HG02588 (cell line): ENCODE data around the gene KCTD7.
"Not testable (repeated sequence)": the region's sequence is repeated elsewhere in the genome, so short reads cannot be mapped to it uniquely, and the experiment has no call there.

ENCODE experiments used
- ATAC-seq: cut with Tn5 transposase; IDR thresholded peaks from one replicate; pipeline ENCODE4 v1.9.1; 2021; ENCODE audit warnings: mild to moderate bottlenecking, moderate library complexity; ENCODE audit not compliant: unreplicated experiment

KCTD7 gene

DNA sequence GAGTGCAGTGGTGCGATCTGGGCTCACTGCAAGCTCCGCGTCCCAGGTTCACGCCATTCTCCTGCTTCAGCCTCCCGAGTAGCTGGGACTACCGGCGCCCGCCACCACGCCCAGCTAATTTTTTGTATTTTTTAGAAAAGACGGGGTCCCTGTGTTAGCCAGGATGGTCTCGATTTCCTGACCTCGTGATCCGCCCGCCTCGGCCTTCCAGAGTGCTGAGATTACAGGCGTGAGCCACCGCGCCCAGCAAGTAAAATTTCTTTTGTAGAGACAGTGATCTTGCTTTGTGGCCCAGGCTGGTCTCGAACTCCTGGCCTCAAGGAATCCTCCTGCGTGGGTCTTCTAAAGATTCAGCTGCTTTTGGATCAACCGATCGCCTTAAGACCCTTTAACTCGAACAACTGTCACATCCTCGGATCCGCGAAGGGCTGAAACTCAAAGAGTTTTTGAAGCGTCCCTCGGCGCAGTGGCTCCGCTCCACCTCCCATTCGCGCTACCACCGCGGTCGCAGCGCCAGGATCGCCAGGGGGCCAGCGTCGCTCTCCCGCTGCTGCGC, 25.1 kb downstream of the KCTD7 start:
- ATAC-seq = not testable (repeated sequence)

DNA sequence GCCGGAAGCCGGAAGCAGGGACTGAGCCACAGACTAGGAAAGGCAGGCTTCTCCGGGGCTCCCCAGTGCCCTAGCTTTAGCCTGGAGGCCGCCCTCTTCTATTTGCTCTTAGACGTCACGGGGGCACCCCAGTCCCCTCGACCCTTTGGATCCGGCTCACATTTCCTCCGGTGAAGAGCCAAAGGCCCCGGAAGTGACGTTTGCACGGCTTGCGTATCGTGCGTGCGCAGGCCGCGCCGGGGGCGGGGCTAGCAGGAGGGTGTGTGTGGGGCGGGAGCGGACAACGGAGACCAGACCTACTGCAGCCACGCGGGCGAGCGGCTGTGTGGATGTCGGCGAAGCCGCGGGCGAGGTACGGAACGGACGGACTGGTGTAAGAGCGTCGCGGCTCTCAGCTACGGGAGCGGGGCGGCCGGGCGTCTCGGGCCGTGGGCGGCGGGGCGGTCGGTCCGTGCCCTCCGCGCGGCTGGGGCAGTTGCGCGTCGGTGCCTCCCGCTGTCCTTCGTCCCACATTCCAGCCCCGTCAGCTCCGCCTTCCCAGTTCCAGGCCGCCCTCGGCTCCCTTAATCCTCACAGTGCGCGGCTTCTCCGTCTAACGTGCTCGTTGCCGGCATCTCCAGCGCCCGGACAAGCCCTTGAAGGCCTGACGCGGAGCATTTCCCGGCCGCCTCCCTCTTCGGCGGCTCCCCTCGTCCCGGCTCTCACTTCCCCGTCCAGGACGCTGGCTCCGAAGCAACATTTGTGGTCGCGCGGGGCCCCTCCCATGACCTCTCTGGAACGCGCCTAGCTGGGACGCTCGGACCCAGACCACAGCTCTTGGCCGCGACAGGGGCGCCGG, 25.8 kb downstream of the KCTD7 start:
- ATAC-seq = peak; percentile 91

DNA sequence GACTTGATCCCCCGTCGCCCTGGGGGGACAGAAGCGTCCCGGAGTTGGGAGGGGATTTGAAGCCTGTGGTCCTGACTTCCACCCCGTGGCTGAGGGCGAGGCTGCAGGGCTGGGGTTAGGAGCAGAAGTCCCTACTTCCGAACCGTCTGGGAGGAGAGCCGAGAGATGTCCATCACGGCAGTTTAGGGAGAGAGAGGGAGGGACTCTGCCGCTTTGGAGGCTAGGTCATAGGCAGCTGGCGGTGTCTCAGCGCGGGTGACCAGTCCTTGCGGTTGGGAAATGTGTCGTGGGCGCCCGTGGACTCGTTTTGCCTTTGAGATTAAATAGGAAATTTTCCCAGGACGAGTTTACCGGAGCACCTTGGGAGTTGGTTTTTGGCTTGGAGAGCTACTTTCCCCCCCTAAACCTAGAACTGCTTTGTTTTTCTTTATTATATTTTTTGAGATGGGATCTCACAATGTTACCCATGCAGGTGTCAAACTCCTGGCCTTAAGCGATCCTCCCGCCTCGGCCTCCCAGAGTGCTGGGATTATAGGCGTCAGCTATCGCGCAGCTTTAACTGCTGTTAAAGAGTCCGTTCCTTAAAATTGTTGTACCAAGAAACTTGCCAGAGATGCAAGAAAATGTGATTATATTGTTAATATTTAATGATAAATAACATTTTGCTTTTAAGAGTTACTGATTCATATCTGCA, 26.6 kb downstream of the KCTD7 start:
- ATAC-seq = peak; percentile 6

DNA sequence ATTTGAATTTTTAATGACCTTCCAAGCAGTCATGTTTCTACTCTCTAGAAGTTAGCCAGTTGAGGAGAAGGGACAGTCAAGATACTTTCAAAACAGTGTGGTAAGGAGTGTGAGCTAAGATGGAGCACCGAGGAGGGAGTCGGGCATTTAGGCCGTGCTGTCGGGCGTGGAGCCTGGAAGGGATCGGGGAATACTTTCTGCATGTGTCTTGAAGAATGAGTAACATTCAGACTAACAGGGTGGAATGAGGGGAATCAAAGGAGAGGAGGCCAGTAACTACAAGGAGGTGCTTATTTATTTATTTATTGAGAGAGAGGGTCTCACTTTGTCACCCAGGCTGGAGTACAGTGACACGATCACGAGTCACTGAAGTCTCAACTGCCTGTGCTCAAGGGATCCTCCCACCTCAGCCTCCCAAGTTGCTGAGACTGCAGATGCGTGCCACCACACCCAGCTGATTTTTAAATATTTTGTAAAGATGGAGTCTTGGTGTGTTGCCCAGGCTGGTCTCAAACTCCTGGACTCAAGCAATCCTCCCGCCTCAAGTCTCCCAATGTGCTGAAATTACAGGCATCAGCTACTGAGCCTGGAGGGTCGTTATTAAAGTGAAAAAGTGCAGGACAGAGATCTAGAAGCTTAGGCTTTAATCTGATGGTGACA, 27.3 kb downstream of the KCTD7 start:
- ATAC-seq = not testable (repeated sequence)

DNA sequence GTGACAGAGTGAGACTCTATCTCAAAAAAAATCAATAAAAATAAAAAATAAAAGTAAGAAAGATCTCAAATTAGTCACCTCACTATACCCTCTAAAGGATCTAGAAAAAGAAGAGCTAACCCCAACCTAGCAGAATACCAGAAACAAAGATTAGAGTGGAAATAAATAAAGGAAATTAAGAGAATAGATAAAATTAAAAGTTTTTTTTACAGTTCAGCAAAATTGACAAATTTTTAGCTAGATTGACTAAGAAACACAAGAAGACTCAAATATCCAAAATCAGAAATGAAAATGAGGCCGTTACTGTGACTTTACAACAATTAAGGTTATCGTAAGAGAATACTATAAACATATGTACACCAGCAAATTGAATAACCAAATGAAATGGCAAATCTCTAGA, 29.1 kb downstream of the KCTD7 start:
- ATAC-seq = no peak

DNA sequence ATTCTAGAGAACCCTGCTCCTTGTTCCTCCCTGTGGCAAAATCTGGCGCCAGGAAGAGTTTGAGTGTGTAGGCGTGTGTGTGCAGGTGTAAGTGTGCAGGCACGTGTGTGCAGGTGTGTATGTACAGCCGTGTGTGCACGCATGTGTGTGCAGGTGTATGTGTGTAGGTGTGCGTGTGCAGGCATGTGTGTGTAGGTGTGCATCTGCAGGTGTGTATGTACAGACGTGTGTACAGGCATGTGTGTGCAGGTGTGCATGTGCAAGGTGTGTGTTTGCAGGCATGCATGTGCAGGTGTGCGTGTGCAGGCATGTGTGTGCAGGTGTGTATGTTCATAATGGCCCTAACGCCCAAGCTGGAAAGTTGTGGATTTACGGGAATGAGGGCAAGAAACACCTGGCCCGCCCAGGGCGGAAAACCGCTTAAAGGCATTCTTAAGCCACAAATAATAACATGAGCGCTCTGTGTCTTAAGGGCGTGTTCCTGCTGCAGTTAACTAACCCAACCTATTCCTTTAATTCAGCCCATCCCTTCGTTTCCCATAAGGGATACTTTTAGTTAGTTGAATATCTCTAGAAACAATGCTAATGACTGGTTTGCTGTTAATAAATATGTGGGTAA, 34.1 kb downstream of the KCTD7 start:
- ATAC-seq = no peak

DNA sequence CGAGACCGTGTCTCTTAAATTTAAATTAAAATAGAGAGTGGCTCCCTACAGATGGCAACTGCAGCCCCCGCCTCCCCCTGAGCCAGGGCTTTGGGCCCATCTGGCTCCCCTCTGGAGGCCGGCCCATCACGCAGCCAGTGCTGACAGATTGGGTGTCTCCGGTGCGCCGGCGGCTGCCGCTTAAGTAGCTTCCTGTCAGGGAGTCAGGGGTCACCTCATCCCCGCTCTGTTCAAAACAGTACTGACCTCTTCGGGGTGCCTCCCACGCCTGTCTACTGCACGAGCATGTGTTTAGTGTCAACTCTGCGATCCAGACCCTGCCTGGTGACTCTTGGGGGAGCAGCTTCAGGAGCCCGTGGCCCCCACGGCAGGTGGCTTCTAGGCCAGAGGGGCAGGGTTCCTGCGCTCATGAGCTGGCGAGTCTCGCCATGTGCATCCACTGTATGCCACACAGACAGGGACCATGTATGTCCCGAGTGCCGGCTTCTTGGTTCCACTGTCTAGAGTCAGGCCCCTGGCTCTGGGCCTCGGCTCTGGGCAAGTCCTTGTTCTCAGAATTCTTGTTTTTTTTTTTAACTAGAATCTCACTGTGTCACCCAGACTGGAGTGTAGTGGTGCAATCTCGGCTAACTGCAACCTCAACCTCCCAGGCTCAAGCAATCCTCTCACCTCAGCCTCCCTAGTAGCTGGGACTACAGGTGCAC, 36.1 kb downstream of the KCTD7 start:
- ATAC-seq = no peak

DNA sequence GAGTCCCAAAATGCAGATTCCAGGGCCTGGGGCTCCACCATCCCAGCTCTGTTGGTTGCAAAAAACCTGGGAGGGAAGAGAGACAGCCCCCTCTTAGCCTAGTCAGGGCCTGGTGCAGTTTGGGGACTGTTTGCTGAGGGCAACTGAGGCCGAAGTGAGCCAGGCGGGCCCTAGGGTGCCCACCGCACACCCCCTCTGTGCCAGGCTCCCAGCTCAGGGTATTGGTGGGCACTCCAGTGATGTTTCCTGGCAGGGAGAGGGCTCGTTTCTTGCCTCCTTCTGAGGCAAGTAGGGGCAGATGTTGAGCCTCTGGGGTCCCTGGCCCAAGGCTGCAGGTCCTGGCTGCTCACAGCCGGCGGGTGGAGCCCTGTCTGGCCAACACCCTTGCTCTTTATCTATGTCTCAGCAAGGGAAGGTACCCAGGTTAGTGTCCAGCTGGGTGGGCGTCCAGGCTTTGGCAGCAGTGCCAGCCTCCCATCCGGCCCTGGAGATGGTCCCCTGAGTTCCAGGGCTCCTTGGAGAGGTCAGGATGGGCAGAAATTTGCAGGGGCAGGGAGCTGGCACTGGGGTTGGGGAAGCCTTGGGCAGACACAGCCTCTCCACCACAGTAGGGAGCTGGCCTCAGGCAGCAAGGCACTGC, 37.8 kb downstream of the KCTD7 start:
- ATAC-seq = no peak

DNA sequence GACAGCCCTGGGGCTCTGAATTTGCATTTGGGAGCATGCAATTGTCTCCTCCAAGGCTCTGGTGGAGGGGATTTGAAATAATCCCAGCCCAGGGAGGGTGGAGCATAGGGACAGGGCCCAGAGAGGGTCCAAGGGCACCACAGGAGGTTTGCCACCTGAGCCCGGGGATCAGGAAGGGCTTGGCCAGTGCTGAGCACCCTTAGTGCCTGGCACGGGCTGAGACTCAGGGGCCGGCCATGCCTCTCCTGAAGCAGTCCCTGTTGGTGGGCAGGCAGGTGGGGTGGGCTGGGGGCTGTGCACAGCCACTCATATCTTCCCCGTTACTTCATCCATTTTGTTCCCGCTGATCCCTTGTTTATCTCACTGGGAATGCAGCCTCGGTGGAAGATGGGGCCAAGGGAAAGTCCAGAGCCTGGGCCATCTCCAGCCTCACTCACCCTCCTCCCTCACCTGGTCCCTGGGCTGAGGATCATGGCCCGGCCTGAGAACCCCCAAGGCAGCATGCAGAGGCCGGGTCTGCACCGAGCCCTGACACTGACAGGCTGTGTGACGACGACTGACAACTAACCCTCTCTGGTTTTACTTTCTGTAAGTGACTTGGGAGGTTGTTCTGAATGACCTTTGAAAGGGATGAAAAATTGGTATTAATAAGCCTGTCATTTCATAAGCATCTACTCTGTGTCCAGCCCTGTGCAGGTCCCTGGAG, 38.5 kb downstream of the KCTD7 start:
- no peak for ATAC-seq

DNA sequence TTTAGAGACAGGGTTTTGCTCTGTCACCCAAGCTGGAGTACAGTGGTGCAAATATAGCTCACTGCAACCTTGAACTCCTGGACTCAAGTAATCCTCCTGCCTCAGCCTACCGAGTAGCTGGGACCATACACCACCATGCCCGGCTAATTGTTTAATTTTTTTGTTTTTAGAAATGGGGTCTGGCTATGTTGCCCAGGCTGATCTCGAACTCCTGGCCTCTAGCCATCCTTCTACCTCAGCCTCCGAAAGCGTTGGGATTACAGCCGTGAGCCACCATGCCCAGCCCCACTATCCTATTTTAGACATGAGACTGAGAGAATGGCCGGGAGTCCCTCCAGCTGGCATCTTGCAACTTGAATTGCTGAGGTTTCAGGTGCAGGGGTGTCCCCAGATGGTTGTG, 39.4 kb downstream of the KCTD7 start:
- no peak for ATAC-seq

DNA sequence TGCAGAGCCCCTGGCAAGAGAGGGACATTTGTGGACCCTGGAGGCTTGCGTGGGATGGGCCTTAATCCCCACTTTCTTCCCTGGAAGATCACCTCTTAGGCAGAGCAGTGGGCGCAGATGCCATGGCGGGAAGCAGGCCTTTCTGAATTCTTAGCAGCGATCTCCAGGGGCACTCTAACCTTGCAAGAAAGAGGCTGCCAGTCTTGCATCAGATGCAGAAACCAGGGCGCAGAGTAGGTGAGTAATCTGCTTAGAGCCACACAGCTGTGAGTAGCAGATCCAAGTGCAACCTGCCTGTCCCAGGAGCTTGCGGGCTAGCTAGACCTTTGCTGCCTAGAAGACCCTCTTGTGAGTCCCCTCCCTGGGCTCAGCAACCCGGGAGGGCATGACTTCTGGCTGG, 40.0 kb downstream of the KCTD7 start:
- ATAC-seq = no peak

DNA sequence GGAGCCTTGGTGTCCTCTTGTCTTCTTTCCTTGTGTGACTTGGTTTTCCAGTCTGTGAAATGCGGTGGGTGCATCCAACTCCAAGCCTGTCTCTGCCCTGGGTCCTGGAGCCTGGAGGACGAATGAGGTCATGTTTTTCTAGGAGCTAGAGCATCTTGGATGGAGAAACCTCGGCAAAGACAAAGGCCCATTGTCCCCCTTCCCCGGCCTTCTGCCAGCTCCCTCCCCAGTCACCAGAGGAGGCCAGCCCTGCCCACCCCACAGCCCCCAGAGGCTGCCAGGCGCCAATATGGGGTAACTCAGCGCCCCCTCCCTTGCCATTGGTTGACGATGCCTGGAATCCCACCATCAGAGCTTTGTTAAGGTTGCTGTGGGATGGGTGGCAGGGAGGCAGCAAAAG, 40.4 kb downstream of the KCTD7 start:
- ATAC-seq = no peak

DNA sequence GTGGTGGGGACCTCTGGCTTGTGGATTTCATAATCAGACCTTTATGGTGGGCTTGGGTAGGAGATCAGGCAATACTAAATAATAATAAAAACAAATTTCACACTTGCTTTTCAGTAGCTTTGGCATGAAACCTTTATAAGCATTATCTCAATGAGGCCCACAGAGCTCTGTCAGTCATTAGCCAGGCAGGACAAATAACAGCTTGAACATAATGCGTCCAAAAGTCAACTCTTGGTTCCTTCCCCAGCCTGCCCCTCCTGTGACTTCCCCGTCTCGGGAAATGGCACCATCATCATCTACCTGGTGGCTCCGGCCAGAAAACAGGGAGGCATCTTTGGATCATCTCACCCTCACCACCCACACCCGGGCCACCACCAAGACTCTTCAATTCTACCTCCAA, 40.8 kb downstream of the KCTD7 start:
- no peak for ATAC-seq

DNA sequence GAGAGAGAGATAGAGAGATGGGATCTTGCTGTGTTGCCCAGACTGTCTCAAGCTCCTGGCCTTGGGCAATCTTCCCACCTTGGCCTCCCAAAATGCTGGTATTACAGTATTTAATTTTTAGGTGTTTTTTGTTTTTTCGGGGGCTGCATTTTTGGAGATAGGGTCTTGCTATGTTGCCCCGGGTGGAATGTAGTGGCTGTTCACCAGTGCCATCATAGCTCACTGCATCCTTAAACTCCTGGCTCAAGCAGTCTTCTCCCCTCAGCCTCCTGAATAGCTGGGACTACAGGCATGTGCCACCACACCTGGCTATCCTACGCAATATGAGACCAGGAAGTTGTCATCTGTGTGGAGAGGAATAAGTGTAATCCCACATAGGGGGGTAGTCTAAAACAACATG, 42.4 kb downstream of the KCTD7 start:
- no peak for ATAC-seq

DNA sequence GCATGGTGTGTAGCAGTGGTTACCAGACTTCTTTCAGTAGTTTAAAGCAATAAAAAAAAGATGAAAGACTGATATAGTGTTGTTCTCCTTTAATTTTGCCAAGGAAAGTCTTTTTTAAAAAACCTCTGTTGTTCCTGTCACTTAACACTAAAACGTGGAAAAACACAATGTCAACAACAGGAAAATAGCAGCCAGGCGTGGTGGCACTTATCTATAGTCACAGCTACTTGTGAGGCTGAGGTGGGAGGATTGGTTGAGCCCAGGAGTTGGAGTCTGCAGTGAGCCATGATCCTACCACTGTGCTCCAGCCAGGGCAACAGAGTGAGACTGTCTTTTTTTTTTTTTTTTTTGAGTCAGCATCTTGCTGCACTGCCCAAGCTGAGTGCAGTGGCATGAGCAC, 42.8 kb downstream of the KCTD7 start:
- ATAC-seq = not testable (repeated sequence)

DNA sequence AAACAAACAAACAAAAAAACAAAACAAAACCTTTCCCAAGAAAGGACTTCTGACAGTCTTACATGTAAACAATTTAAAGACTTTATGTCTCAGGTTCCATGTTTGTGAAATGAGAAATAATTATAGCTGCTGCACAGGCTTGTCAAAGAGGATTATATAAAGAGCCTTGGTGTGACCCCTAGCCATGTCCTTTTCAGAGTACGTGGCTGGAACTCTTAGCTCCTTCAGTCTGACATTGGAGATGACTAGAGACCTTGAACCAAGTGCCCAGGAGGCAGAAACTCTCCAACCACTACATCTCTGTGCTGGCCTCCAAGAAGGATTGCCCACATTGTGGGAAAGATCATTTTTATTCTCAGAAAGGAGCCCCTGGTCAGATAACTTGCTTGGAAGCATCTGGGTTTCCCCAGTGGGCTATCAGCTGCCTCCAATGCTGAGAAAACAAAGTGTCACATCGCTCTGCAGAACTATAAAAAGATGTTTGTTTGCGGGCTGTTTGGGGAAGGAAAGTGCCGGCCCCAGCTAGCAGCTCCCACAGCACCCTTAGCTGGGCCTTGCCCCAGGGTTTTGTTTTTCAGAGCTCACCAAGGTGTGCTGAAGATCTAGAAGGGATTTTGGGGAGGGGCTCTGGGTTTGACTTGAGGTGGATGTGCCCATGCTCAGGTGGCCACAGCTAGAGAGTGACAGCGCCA, 43.9 kb downstream of the KCTD7 start:
- ATAC-seq = not testable (repeated sequence)

DNA sequence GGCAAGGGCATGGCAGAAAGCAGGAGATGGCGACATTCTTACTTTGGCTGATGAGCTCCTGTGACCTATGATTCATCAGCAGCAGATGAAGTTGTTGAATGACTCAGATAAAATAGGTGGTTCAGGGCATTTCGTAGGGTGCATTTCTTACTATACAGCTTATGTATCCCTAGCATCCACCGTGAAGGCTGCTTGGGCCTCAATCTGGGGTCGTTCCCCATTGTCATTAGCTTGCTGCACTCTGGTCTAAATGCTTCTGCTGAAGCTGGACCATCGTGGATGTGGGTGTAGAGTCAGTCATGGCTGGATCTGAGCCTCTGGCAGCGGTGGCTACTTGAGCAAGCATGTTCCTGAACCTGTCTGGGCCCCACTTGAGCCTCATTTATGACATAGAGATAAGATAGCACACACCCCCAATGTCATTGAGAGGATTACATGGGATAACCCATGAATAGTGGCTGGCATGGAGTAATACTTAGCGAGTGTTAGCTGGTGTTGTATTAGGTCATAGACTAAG, 44.5 kb downstream of the KCTD7 start:
- not testable (repeated sequence) for ATAC-seq

DNA sequence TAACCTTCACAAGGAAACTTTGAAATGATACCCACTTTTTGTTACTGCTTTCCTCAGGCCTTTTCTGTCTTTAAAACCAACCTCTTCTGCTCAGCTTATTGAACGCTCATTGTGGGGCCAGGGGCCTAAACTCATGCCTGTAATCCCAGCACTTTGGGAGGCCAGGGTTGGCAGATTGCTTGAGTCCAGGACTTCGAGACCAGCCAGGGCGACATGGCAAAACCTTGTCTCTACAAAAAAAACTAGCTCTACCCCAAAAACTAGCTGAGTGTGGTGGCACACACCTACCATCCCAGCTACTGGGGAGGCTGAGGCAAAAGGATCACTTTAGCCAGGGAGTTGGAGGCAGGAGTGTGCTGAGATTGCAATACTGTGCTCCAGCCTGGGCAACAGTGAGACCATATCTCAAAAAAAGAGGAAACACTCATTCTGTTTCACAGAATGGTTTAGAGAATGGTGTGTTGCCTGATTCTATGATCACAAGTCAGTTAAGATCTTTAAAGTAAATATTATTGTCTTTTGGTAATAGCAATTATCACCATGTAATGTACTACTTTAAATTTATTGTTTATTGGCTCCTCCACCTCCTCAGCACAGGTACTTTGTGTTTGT, 51.1 kb downstream of the KCTD7 start:
- no peak for ATAC-seq
